PC-9 (cell line): ENCODE data around the gene OR5H2. TPM values are rescaled to one million over a fixed set of nuclear protein-coding genes. Genes with fewer than 3 reads are reported as not detected.
A peak's percentile ranks its signal among the peaks of the same experiment; 100 is the strongest.
"Not testable (repeated sequence)": the region's sequence is repeated elsewhere in the genome, so short reads cannot be mapped to it uniquely, and the experiment has no call there.

Experiments used
- BruUV-seq: library from RNA; stranded (reverse); fragments of 400-500 nt; replicated peaks from 2 replicates; lab custom pipeline; 2021; lab: Mats Ljungman, UMichigan
- CTCF ChIA-PET: fragments of 300-600 bp; sonication (Branson Sonifier 250); formaldehyde crosslinking; loops from one replicate; lab custom pipeline; 2022; ENCODE audit warnings: antibody characterized with exemption; lab: Charles Lee
- POLR2A ChIA-PET: fragments of 300-600 bp; sonication (Branson Sonifier 250); formaldehyde crosslinking; loops from one replicate; lab custom pipeline; 2022; ENCODE audit warnings: antibody characterized with exemption; ENCODE audit not compliant: unreplicated experiment; lab: Charles Lee
- DNase-seq, 2 experiments: peaks; one replicate each; pipeline versions ENCODE4 v3.0.0 to v3.0.0-alpha.2; 2015 to 2022; ENCODE audit warnings: mixed read lengths in 1 of 2
- H2AFZ ChIP-seq: fragments of 200-600 bp; sonication (generic); 2 replicates; pipeline ENCODE4 v1.8.1; 2017; ENCODE audit warnings: antibody characterized with exemption
- H3F3A ChIP-seq: fragments of 200-600 bp; sonication (generic); 2 replicates; pipeline ENCODE4 v1.8.1; 2017; ENCODE audit warnings: antibody characterized with exemption, mild to moderate bottlenecking, low read depth; ENCODE audit not compliant: insufficient read depth
- H3K27ac ChIP-seq: fragments of 200-600 bp; sonication (generic); 2 replicates; pipeline ENCODE4 v1.6.1; 2016; ENCODE audit warnings: mixed run types
- H3K27me3 ChIP-seq: fragments of 200-600 bp; sonication (generic); 2 replicates; pipeline ENCODE4 v1.6.1; 2016; ENCODE audit warnings: low read depth, mixed run types; ENCODE audit not compliant: insufficient read depth
- H3K36me3 ChIP-seq: fragments of 200-600 bp; sonication (generic); 2 replicates; pipeline ENCODE4 v1.6.1; 2016; ENCODE audit warnings: low read depth, mixed run types
- H3K4me1 ChIP-seq: fragments of 200-600 bp; sonication (generic); replicated peaks from 2 replicates; pipeline ENCODE4 v1.6.1; 2016; ENCODE audit warnings: mixed run types; ENCODE audit not compliant: insufficient read depth
- H3K4me2 ChIP-seq: fragments of 200-600 bp; sonication (generic); 2 replicates; pipeline ENCODE4 v1.6.1; 2017; ENCODE audit warnings: mixed run types
- H3K4me3 ChIP-seq: fragments of 200-600 bp; sonication (generic); 2 replicates; pipeline ENCODE4 v1.6.1; 2016; ENCODE audit warnings: mixed run types
- H3K79me2 ChIP-seq: fragments of 200-600 bp; sonication (generic); 2 replicates; pipeline ENCODE4 v1.6.1; 2017; ENCODE audit warnings: low read depth, mixed run types
- H3K9me2 ChIP-seq: fragments of 200-600 bp; sonication (generic); 2 replicates; pipeline ENCODE4 v1.8.1; 2017; ENCODE audit warnings: mild to moderate bottlenecking; ENCODE audit not compliant: insufficient read depth
- H3K9me3 ChIP-seq: fragments of 200-600 bp; sonication (generic); 2 replicates; pipeline ENCODE4 v1.8.1; 2016; ENCODE audit warnings: low read depth; ENCODE audit not compliant: insufficient read depth
- H4K20me1 ChIP-seq: fragments of 200-600 bp; sonication (generic); 2 replicates; pipeline ENCODE4 v1.8.1; 2017; ENCODE audit not compliant: insufficient read depth
- EZH2 ChIP-seq: fragments of 200-600 bp; sonication (generic); IDR thresholded peaks from 2 replicates; pipeline ENCODE4 v1.8.0; 2017; ENCODE audit warnings: antibody characterized with exemption, low read depth
- intact Hi-C: fragments of 100-400 bp; cut with micrococcal nuclease; formaldehyde crosslinking; loops from one replicate; pipeline ENCODE4 v1.10.0; 2022; ENCODE audit not compliant: unreplicated experiment
- total RNA-seq: library from RNA; stranded (reverse); gene quantifications from 2 replicates; pipeline ENCODE4 v1.2.3, GENCODE V29; 2021
- TF ChIP-seq, protein P1 (sequence below): fragments of 200-600 bp; sonication (generic); conservative IDR thresholded peaks from 2 replicates; pipeline ENCODE4 v1.6.1; 2017; ENCODE audit warnings: mixed run types, antibody characterized with exemption, mild to moderate bottlenecking, moderate library complexity

OR5H2 gene
- total RNA-seq, 1 experiment from 2014 or later = not detected

DNA sequence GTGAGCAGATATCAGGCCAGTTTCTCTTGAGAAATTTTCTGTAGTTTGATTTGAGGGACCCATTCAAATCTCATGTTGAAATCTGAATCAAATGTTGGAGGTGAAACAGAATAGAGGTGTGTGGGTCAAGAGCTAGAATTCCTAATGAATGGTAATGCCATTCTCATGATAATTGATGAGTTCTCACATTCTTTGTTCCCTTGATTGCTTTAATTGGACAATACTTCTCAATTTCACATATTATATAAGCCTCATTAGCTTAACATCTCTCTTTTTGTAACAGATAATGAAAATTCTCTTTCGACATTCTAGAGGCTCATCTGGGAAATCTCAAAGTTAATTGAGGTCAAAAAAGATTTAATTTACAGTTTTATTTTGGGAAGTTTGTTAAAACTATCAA is 40.1 kb upstream of the OR5H2 start:
- H3K4me3 ChIP-seq = no peak overlapping the region
- no peak overlapping the region for H3K27ac ChIP-seq
- H3K27me3 ChIP-seq = no peaks in the 10 kb centered on the region
- H3K79me2 ChIP-seq = no peaks in the 10 kb centered on the region
- no peak overlapping the region for H3K4me2 ChIP-seq
- intact Hi-C loops = no loop called here
- peaks cover 8% of the 10 kb centered on the region for H3K4me1 ChIP-seq
- no peaks in the 10 kb centered on the region for H4K20me1 ChIP-seq
- no peaks in the 10 kb centered on the region for H3K36me3 ChIP-seq
- BruUV-seq = no TSS peak
- TF ChIP-seq EZH2 = no peak
- TF ChIP-seq, protein P1, sequence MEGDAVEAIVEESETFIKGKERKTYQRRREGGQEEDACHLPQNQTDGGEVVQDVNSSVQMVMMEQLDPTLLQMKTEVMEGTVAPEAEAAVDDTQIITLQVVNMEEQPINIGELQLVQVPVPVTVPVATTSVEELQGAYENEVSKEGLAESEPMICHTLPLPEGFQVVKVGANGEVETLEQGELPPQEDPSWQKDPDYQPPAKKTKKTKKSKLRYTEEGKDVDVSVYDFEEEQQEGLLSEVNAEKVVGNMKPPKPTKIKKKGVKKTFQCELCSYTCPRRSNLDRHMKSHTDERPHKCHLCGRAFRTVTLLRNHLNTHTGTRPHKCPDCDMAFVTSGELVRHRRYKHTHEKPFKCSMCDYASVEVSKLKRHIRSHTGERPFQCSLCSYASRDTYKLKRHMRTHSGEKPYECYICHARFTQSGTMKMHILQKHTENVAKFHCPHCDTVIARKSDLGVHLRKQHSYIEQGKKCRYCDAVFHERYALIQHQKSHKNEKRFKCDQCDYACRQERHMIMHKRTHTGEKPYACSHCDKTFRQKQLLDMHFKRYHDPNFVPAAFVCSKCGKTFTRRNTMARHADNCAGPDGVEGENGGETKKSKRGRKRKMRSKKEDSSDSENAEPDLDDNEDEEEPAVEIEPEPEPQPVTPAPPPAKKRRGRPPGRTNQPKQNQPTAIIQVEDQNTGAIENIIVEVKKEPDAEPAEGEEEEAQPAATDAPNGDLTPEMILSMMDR = no peak
- H3K9me3 ChIP-seq = no peaks in the 10 kb centered on the region
- H2AFZ ChIP-seq = no peak overlapping the region
- ChIA-PET POLR2A (no interaction called here), CTCF (no interaction called here)
- no peak for DNase-seq
- peaks cover 4% of the 10 kb centered on the region; the same call in 1 of the 2 replicates for H3K9me2 ChIP-seq
- no peaks in the 10 kb centered on the region for H3F3A ChIP-seq

DNA sequence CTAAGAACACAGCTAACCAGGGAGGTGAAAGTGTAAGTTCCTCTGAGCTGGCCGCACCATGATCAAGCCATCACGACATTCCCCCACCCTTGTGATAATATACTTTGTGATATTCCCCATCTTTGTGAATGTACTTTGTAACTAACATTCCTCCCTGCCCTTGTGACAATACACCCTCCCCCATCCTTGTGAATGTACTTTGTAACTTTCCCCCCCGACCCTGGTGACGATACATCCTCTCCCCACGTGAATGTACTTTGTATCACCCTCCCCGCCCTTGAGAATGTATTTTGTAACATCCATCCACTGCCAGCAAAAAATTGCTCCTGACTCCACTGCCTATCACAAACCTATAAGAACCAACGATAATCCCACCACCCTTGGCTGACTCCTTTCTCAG is 38.5 kb upstream of the OR5H2 start:
- H3K4me1 ChIP-seq = peaks cover 8% of the 10 kb centered on the region
- ChIA-PET CTCF (no interaction called here), POLR2A (no interaction called here)
- peak overlapping the region; percentile 56; the same call in 1 of the 2 replicates for H2AFZ ChIP-seq
- H3F3A ChIP-seq = no peaks in the 10 kb centered on the region
- H3K9me3 ChIP-seq = no peaks in the 10 kb centered on the region
- H3K4me3 ChIP-seq = no peak overlapping the region
- intact Hi-C loops = no loop called here
- no peaks in the 10 kb centered on the region for H3K79me2 ChIP-seq
- H3K27ac ChIP-seq = no peak overlapping the region
- TF ChIP-seq, protein P1 = no peak
- TF ChIP-seq EZH2 = no peak
- no peak for DNase-seq
- H4K20me1 ChIP-seq = no peaks in the 10 kb centered on the region
- no peaks in the 10 kb centered on the region for H3K27me3 ChIP-seq
- no peak overlapping the region for H3K4me2 ChIP-seq
- H3K9me2 ChIP-seq = peaks cover 4% of the 10 kb centered on the region; the same call in 1 of the 2 replicates
- H3K36me3 ChIP-seq = no peaks in the 10 kb centered on the region
- BruUV-seq = no TSS peak

DNA sequence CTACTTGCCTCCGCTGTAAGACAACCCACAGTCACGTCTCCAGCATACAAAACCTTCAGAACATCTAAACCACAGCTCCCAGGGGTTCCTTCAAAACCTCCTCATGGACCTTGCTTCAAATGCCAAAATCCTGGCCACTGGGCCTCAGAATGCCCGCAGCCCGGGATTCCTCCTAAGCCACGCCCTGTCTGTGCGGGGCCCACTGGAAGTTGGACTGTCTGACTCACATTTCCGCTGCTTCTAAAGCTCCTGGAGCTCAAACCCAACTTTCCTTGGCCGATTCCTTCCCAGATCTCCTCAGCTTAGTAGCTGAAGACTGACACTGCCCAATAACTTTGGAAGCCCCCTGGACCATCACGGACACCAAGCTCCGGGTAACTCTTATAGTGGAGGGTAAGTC is 36.2 kb upstream of the OR5H2 start:
- CTCF ChIA-PET = interaction anchor here (0.7 kb wide), 1 partner anchor 90 kb away, joined by 4 read pairs; no protein-coding TSS in a partner anchor
- no TSS peak for BruUV-seq
- Histone ChIP-seq H3K9me3 (no peaks in the 10 kb centered on the region), H3K4me1 (no peaks in the 10 kb centered on the region), H3F3A (no peaks in the 10 kb centered on the region), H2AFZ (no peak overlapping the region), H3K79me2 (no peaks in the 10 kb centered on the region), H3K4me2 (no peak overlapping the region), H3K4me3 (no peak overlapping the region), H3K27ac (no peak overlapping the region), H3K27me3 (no peaks in the 10 kb centered on the region), H3K36me3 (no peaks in the 10 kb centered on the region), H4K20me1 (no peaks in the 10 kb centered on the region), H3K9me2 (peaks cover 3% of the 10 kb centered on the region; the same call in 1 of the 2 replicates)
- intact Hi-C loops = no loop called here
- DNase-seq = no peak
- POLR2A ChIA-PET = no interaction called here
- TF ChIP-seq, protein P1 = no peak
- TF ChIP-seq EZH2 = no peak

DNA sequence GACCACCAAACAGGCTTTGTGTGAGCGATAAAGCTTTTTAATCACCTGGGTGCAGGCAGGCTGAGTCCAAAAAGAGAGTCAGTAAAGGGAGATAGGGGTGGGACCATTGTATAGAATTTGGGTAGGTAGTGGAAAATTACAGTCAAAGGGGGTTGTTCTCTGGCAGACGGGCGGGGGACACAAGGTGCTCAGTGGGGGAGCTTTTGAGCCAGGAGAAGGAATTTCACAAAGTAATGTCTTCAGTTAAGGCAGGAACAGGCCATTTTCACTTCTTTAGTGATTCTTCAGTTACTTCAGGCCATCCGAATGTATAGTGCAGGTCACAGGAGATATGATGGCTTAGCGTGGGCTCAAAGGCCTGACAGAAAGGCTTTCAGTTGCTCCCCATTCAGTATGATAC is 26.3 kb upstream of the OR5H2 start:
- POLR2A ChIA-PET, H3K4me1 ChIP-seq, CTCF ChIA-PET, H3K4me2 ChIP-seq, H4K20me1 ChIP-seq, intact Hi-C loops, DNase-seq, H3K9me2 ChIP-seq, H3K27me3 ChIP-seq, H3K9me3 ChIP-seq, H3K79me2 ChIP-seq, H3K4me3 ChIP-seq, H3K36me3 ChIP-seq, H3K27ac ChIP-seq, BruUV-seq, H2AFZ ChIP-seq, H3F3A ChIP-seq: not testable (repeated sequence)
